GM12878 (cell line): ENCODE data around the gene EIF6. TPM values are rescaled to one million over a fixed set of nuclear protein-coding genes. Genes with fewer than 3 reads are reported as not detected.

Source experiments
- ATAC-seq: fragments of 200-7000 bp; cut with Tn5 transposase; 3 replicates; pipeline ENCODE4 v1.9.1; 2020; ENCODE audit warnings: mild to moderate bottlenecking, moderate library complexity
- BruUV-seq: library from RNA; stranded (reverse); fragments of 400-500 nt; replicated peaks from 2 replicates; lab custom pipeline; 2021; lab: Mats Ljungman, UMichigan
- CTCF ChIA-PET: fragments of 300-600 bp; sonication (Branson Sonifier 250); formaldehyde crosslinking; extraction: SDS; loops from one replicate; lab custom pipeline; 2021; ENCODE audit warnings: inconsistent platforms; lab: Yijun Ruan, JAX
- POLR2A ChIA-PET: fragments of 350-600 bp; formaldehyde crosslinking; extraction: SDS; loops from one replicate; lab custom pipeline; 2021; ENCODE audit warnings: inconsistent platforms; lab: Charles Lee
- RAD21 ChIA-PET: fragments of 300-600 bp; sonication (Branson Sonifier 250); formaldehyde crosslinking; loops from one replicate; lab custom pipeline; 2023; ENCODE audit warnings: antibody characterized with exemption; ENCODE audit not compliant: unreplicated experiment; lab: Charles Lee
- SMC1A ChIA-PET: fragments of 300-600 bp; sonication (Branson Sonifier 250); formaldehyde crosslinking; loops from one replicate; lab custom pipeline; 2023; ENCODE audit not compliant: unreplicated experiment, uncharacterized antibody; lab: Charles Lee
- DNase-seq: peaks from one replicate; pipeline ENCODE4 v3.0.0-alpha.2; 2011; ENCODE audit warnings: low read depth, low spot score
- FAIRE-seq: peaks from 3 replicates; lab custom pipeline; 2011; peaks lifted over from hg19 to GRCh38; lab: Jason Lieb, UNC
- H2AFZ ChIP-seq: 2 replicates; pipeline ENCODE4 v1.6.0; 2011; ENCODE audit warnings: low read depth, low read length, control low read depth; ENCODE audit not compliant: control insufficient read depth
- H3K27ac ChIP-seq: 2 replicates; pipeline ENCODE4 v1.5.1; 2011; ENCODE audit warnings: control low read depth; ENCODE audit not compliant: control insufficient read depth, insufficient read depth
- H3K27me3 ChIP-seq, 2 experiments: replicated peaks in 1 of 2; 2 replicates each; pipeline versions ENCODE4 v1.6.0 to v1.6.1; 2011; ENCODE audit warnings: low read length in 1 of 2; ENCODE audit not compliant: control insufficient read depth in 2 of 2, insufficient read depth in 2 of 2
- H3K36me3 ChIP-seq, 2 experiments: 2 replicates each; pipeline ENCODE4 v1.5.1; 2011; ENCODE audit warnings: low read length in 1 of 2; ENCODE audit not compliant: control insufficient read depth in 2 of 2, insufficient read depth in 2 of 2
- H3K4me1 ChIP-seq: 2 replicates; pipeline ENCODE4 v1.6.1; 2011; ENCODE audit warnings: mild to moderate bottlenecking, low read length, moderate library complexity, mixed read lengths; ENCODE audit not compliant: control insufficient read depth, insufficient read depth
- H3K4me2 ChIP-seq: 2 replicates; pipeline ENCODE4 v1.6.0; 2011; ENCODE audit warnings: control low read depth; ENCODE audit not compliant: control insufficient read depth, insufficient read depth
- H3K4me3 ChIP-seq: fragments of 200-600 bp; sonication (generic); 2 replicates; pipeline ENCODE4 v1.5.1; 2016
- H3K79me2 ChIP-seq: 2 replicates; pipeline ENCODE4 v1.6.0; 2011; ENCODE audit warnings: low read length; ENCODE audit not compliant: control insufficient read depth, insufficient read depth
- H3K9ac ChIP-seq: 2 replicates; pipeline ENCODE4 v1.8.0; 2011; ENCODE audit warnings: low read length, control low read depth, mixed read lengths; ENCODE audit not compliant: control insufficient read depth, insufficient read depth
- H3K9me3 ChIP-seq: replicated peaks from 3 replicates; pipeline ENCODE4 v1.5.1; 2011; ENCODE audit warnings: mild to moderate bottlenecking, low read length; ENCODE audit not compliant: control insufficient read depth, insufficient read depth
- H4K20me1 ChIP-seq: 2 replicates; pipeline ENCODE4 v1.6.0; 2011; ENCODE audit not compliant: control insufficient read depth, insufficient read depth
- CEBPB ChIP-seq, 2 experiments: fragments of 150-350 bp in 1 of 2; IDR thresholded peaks; 2 replicates each; pipeline ENCODE4 v1.6.1; 2012 to 2014; ENCODE audit warnings: low read depth in 2 of 2, low read length in 2 of 2, borderline replicate concordance in 1 of 2, inconsistent platforms in 1 of 2
- CTCF ChIP-seq, 3 experiments: IDR thresholded peaks in 2 of 3; conservative IDR thresholded peaks in 1 of 3; 2 replicates each; pipeline ENCODE4 v1.5.1; 2011; ENCODE audit warnings: low read depth in 3 of 3, low read length in 3 of 3, mild to moderate bottlenecking in 3 of 3, control low read depth in 2 of 3, moderate library complexity in 2 of 3, inconsistent platforms in 1 of 3, mixed read lengths in 1 of 3; ENCODE audit not compliant: control insufficient read depth in 2 of 3, insufficient read depth in 1 of 3; ENCODE audit errors: extremely low read depth in 1 of 3
- E2F4 ChIP-seq: IDR thresholded peaks from 2 replicates; pipeline ENCODE4 v1.6.1; 2012; ENCODE audit warnings: low read depth, low read length, improper control_type of control experiment
- JUND ChIP-seq: IDR thresholded peaks from 2 replicates; pipeline ENCODE4 v1.6.1; 2012; ENCODE audit warnings: low read depth, mild to moderate bottlenecking, low read length, improper control_type of control experiment, moderate library complexity
- SIN3A ChIP-seq: IDR thresholded peaks from 2 replicates; pipeline ENCODE4 v1.6.1; 2012; ENCODE audit warnings: low read depth, low read length, improper control_type of control experiment
- SMARCA5 ChIP-seq: fragments of 450-650 bp; IDR thresholded peaks from 2 replicates; pipeline ENCODE4 v1.6.1; 2017; ENCODE audit warnings: mild to moderate bottlenecking
- TAF1 ChIP-seq: IDR thresholded peaks from 2 replicates; pipeline ENCODE4 v1.6.1; 2011; ENCODE audit warnings: mild to moderate bottlenecking, low read depth, low read length, borderline replicate concordance
- WRNIP1 ChIP-seq: IDR thresholded peaks from 2 replicates; pipeline ENCODE4 v1.6.1; 2011; ENCODE audit warnings: low read depth, low read length, improper control_type of control experiment, borderline replicate concordance
- YBX1 ChIP-seq: fragments of 450-650 bp; IDR thresholded peaks from 2 replicates; pipeline ENCODE4 v1.6.1; 2016; ENCODE audit warnings: antibody characterized with exemption
- ZBED1 ChIP-seq: IDR thresholded peaks from 2 replicates; pipeline ENCODE4 v1.6.1; 2016; ENCODE audit warnings: borderline replicate concordance
- ZBTB33 ChIP-seq: fragments of 450-650 bp; IDR thresholded peaks from 2 replicates; pipeline ENCODE4 v1.6.1; 2017; ENCODE audit warnings: mild to moderate bottlenecking
- ZNF384 ChIP-seq: IDR thresholded peaks from 2 replicates; pipeline ENCODE4 v1.6.1; 2012; ENCODE audit warnings: low read depth, mild to moderate bottlenecking, low read length, improper control_type of control experiment, borderline replicate concordance
- ZZZ3 ChIP-seq: IDR thresholded peaks from 2 replicates; pipeline ENCODE4 v1.6.1; 2011; ENCODE audit warnings: low read depth; ENCODE audit not compliant: control insufficient read depth, insufficient read length
- WGBS: methylation state at CpG from one replicate; pipeline ENCODE4 v1.1.6; 2016; ENCODE audit warnings: low lambda C conversion rate; ENCODE audit not compliant: insufficient replicate concordance, insufficient coverage; ENCODE audit errors: missing lambda C conversion rate; 5-methylcytosine and 5-hydroxymethylcytosine counted together
- in situ Hi-C: fragments of 300-500 bp; cut with MboI; formaldehyde crosslinking; loops from 9 replicates; pipeline ENCODE4 v1.14.3; 2018; ENCODE audit warnings: mixed read lengths
- intact Hi-C: fragments of 100-400 bp; cut with micrococcal nuclease; formaldehyde crosslinking; loops from one replicate; pipeline ENCODE4 v1.14.2; 2022; ENCODE audit not compliant: unreplicated experiment
- polyA plus RNA-seq, 11 experiments: library from polyadenylated mRNA; depleted of rRNA in 4 of 11; unstranded in 6 of 11; stranded (reverse) in 5 of 11; fragments of >200 nt; fragmentation: Nextera tagmentation in 4 of 11; fragmentation: Illumina TruSeq in 1 of 11; extraction: Ambion mirVana in 4 of 11; extraction: Trizol in 1 of 11; gene quantifications; 1 replicate in 1 of 11; 2 replicates in 10 of 11; pipeline versions ENCODE4 v1.2.1 to v1.2.3, GENCODE V29; 2011 to 2016; ENCODE audit warnings: inconsistent platforms in 2 of 11, missing spikeins in 2 of 11, low read depth in 1 of 11
- total RNA-seq, 4 experiments: library from RNA; depleted of rRNA in 3 of 4; stranded (reverse); fragments of >200 nt in 3 of 4; fragmentation: Illumina TruSeq in 1 of 4; extraction: Trizol in 1 of 4; gene quantifications; 2 replicates each; pipeline versions ENCODE4 v1.2.1 to v1.2.3, GENCODE V29; 2013 to 2021
- TF ChIP-seq, protein P1 (sequence below): fragments of 450-650 bp; IDR thresholded peaks from 2 replicates; pipeline ENCODE4 v1.6.1; 2018; ENCODE audit warnings: mild to moderate bottlenecking, low read depth, moderate library complexity; ENCODE audit not compliant: partially characterized antibody

The EIF6 gene
- total and polyA plus RNA-seq, 10 of the 15 experiments (the other 5 are each of a cell fraction or from before 2014, with no cell fraction given): 127 to 607 (median 197) TPM

DNA sequence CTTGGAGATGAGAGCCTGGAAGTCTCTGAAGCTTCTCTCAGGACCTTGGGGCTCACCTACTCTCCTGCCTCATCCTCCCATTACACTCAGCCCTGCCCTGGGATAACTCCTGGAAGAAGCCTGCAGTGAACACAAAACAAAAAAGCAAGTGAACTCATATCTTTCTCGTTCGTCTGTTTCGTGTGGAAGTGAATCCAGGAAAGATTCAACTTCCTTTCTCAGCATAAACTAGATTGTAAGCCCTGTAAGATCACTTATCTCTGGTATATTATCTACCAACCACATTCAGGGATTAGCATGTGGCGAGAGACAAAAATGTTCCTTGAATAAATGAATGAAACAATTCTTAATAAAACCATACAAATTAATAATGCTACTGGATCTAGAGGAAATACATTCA, 44.1 kb upstream of the EIF6 start (continued):
- TF ChIP-seq ZBTB33: no peak
- TF ChIP-seq, all 136 proteins: peak for 0

- Histone ChIP-seq H3K4me2 (no peak overlapping the region), H3K79me2 (no peaks in the 10 kb centered on the region), H2AFZ (no peak overlapping the region), H3K27me3 (no peaks in the 10 kb centered on the region), H3K27ac (no peak overlapping the region), H4K20me1 (no peaks in the 10 kb centered on the region), H3K9ac (no peak overlapping the region), H3K36me3 (peaks cover 0 to 7% of the 10 kb centered on the region in 2 experiments; a peak in 2 of 4 replicates), H3K4me3 (no peak overlapping the region), H3K4me1 (no peaks in the 10 kb centered on the region), H3K9me3 (no peaks in the 10 kb centered on the region)
- BruUV-seq: no TSS peak
- ChIA-PET SMC1A (interaction anchor here (1.3 to 1.7 kb wide), 2 partner anchors 23 to 26 kb away, joined by 7 read pairs; no protein-coding TSS in a partner anchor), POLR2A (interaction anchor here (1.4 kb wide), 1 partner anchor 25 kb away, joined by 3 read pairs; no protein-coding TSS in a partner anchor), RAD21 (interaction anchor here (1.7 kb wide), 1 partner anchor 24 kb away, joined by 6 read pairs; no protein-coding TSS in a partner anchor), CTCF (interaction anchor here (1.0 to 4.4 kb wide), 4 partner anchors 18 to 119 kb away, joined by 3 to 57 read pairs (median 12); no protein-coding TSS in a partner anchor)
- FAIRE-seq (no peak), ATAC-seq (no peak), DNase-seq (no peak)
- WGBS: 97% methylated on average over 3 of the region's 3 CpGs
- intact Hi-C loops: no loop called here
- in situ Hi-C loops: no loop called here
- TF ChIP-seq WRNIP1 (no peak), YBX1 (no peak), SMARCA5 (no peak), TAF1 (no peak), CEBPB (IDR thresholded peaks at IDR 0.05; ENCODE audit: borderline replicate concordance in 1 of 2, low read depth in 2 of 2, low read length in 2 of 2) (no peak), JUND (no peak), ZBED1 (no peak), SIN3A (no peak), E2F4 (no peak), ZZZ3 (no peak), ZNF384 (no peak), CTCF (IDR thresholded peaks at IDR 0.05 in 2 of 3, conservative IDR thresholded peaks at IDR 0.05 in 1 of 3; ENCODE audit: control insufficient read depth in 2 of 3, extremely low read depth in 1 of 3, insufficient read depth in 1 of 3, low read depth in 3 of 3, low read length in 3 of 3) (no peak)
- TF ChIP-seq, protein P1, sequence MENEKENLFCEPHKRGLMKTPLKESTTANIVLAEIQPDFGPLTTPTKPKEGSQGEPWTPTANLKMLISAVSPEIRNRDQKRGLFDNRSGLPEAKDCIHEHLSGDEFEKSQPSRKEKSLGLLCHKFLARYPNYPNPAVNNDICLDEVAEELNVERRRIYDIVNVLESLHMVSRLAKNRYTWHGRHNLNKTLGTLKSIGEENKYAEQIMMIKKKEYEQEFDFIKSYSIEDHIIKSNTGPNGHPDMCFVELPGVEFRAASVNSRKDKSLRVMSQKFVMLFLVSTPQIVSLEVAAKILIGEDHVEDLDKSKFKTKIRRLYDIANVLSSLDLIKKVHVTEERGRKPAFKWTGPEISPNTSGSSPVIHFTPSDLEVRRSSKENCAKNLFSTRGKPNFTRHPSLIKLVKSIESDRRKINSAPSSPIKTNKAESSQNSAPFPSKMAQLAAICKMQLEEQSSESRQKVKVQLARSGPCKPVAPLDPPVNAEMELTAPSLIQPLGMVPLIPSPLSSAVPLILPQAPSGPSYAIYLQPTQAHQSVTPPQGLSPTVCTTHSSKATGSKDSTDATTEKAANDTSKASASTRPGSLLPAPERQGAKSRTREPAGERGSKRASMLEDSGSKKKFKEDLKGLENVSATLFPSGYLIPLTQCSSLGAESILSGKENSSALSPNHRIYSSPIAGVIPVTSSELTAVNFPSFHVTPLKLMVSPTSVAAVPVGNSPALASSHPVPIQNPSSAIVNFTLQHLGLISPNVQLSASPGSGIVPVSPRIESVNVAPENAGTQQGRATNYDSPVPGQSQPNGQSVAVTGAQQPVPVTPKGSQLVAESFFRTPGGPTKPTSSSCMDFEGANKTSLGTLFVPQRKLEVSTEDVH: no peak
Measured at GRCh38 chr20:35328095-35328685, 43.6 kb upstream of the EIF6 start.
